NAMALWA (cell line): Measurements from ENCODE around the gene AKIRIN1.
A peak's percentile ranks its signal among the peaks of the same experiment; 100 is the strongest.
"Not testable (repeated sequence)": the region's sequence is repeated elsewhere in the genome, so short reads cannot be mapped to it uniquely, and the experiment has no call there.

Source experiments
- DNase-seq: peaks from one replicate; pipeline ENCODE4 v3.0.0-alpha.2; 2015; ENCODE audit warnings: low spot score

AKIRIN1 gene

GRCh38 chr1:39045231-39045630 is 54.2 kb downstream of the AKIRIN1 start:
- DNase-seq: no peak

GRCh38 chr1:39046613-39047210 is 55.6 kb downstream of the AKIRIN1 start:
- no peak for DNase-seq

GRCh38 chr1:39047374-39048229 is 56.5 kb downstream of the AKIRIN1 start:
- DNase-seq: peak; percentile 36

GRCh38 chr1:39048745-39049370 is 57.8 kb downstream of the AKIRIN1 start:
- DNase-seq: no peak

DNA sequence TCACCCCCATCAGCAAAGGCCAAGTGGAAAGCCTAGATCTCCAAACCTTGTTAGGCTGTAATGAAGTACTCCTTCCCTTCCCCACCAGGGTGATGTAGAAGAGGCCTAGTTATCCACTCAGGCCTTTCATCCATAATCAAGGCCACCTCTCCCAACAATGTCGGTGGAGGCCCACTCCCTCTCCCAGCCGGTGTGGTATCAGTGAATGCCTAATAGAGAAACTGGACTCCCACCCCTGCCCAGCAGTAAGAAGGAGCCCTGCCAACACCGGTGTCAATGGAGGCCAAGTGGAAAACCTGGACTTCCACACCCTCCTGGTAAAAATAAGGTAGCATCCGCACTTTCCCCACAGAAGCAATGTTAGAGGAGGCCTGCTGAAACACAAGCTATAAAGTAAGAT is 58.9 kb downstream of the AKIRIN1 start:
- no peak for DNase-seq

DNA sequence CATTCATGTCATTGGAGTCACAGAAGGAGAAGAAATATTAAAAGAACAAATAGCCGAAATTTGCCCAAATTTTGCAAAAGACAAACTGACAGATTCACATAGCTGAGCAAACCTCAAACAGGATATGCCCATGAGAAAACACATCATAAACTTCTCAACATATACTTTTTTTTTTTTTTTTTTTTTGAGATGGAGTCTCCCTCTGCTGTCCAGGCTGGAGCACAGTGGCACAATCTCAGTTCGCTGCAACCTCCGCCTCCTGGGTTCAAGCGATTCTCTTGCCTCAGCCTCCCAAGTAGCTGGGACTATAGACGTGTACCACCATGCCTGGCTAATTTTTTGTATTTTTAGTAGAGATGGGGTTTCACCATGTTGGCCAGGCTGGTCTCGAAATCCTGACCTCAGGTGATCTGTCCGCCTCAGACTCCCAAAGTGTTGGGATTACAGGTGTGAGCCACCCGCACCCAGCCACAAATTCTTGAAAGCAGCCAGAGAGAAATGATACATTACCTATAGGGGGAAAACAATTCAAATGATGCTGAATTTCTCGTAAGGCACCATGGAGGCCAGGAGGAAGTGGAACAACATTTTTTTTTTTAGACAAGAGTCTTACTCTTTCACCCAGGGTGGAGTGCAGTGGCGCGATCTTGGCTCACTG is 60.2 kb downstream of the AKIRIN1 start:
- DNase-seq: not testable (repeated sequence)

DNA sequence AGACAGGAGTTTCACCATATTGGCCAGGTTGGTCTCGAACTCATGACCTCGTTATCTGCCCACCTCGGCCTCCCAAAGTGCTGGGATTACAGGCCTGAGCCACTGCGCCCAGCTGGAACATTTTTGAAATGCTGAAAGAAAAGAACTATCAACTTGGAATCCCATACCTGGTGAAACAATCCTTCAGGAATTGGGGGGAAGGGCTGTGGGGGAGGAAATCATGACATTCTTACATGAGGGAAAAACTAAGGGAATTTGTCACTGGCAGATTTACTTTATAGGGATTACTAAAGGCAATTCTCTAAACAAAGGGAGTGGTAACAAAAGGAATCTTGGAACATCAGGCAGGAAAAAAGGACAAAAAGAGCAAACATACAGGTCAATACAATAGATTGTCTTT is 60.9 kb downstream of the AKIRIN1 start:
- DNase-seq: no peak

- not testable (repeated sequence) for DNase-seq
Measured at GRCh38 chr1:39055213-39055710, 64.2 kb downstream of the AKIRIN1 start.
